ENCODE data around the gene POLD2. TPM values are rescaled to one million over a fixed set of nuclear protein-coding genes. Genes with fewer than 3 reads are reported as not detected.

The POLD2 gene
- total RNA-seq, 4 donors from 2014 or later: 12.9 to 73.3 (median 33.7) TPM

DNA sequence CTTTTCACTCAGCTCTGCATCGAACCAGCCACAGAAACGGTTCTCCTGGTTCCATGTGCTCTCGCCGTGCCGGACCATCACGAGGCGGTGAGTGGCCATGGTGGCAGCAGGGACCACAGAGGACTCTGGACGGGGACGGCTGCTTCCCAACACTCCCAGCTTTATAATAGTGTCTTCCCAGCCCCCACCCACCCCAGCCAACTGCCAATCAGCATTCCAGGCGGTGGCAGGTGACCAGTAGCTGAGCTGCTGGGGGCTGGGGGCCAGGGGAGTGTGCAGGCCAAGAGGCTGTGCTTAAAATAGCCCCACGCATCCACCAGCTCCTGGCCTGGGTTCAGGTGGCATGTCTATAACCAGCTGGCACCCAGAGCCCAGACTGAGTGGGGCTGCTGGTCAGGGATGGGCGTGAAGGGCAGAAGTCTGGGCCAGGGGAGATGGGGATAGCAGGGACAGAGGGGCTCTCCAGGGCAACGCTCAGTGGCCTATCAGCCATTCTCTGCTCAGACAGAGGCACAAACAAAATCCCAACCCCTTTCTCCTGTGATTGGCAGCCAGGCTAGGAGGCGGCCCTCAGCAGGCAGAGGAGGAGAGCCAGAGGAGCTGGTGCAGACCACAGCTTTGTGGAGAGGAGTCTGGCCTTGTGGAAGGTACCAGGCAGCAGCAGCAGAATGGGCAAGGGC lies 57.8 kb downstream of the POLD2 start, which contains the start of gene PGAM2:
PGAM2 (minus strand) TSS at position 137 of the 680 bp plus-strand sequence; CDS start at position 99, 38 bp downstream.
- no peak for DNase-seq
- intact Hi-C loops (cut with DNase I; ENCODE audit: low total_unique reads): no loop called here
- TF ChIP-seq, protein P1, sequence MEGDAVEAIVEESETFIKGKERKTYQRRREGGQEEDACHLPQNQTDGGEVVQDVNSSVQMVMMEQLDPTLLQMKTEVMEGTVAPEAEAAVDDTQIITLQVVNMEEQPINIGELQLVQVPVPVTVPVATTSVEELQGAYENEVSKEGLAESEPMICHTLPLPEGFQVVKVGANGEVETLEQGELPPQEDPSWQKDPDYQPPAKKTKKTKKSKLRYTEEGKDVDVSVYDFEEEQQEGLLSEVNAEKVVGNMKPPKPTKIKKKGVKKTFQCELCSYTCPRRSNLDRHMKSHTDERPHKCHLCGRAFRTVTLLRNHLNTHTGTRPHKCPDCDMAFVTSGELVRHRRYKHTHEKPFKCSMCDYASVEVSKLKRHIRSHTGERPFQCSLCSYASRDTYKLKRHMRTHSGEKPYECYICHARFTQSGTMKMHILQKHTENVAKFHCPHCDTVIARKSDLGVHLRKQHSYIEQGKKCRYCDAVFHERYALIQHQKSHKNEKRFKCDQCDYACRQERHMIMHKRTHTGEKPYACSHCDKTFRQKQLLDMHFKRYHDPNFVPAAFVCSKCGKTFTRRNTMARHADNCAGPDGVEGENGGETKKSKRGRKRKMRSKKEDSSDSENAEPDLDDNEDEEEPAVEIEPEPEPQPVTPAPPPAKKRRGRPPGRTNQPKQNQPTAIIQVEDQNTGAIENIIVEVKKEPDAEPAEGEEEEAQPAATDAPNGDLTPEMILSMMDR (IDR thresholded peaks at IDR 0.05): no peak
- TF ChIP-seq POLR2A (IDR thresholded peaks at IDR 0.05): no peak
- Histone ChIP-seq H3K27ac (no peak within 1 kb of the TSS), H3K4me1 (peaks cover 0 to 9% of the 10 kb centered on the region in 2 donors), H3K4me3 (no peak within 1 kb of the TSS), H3K9me3 (no peaks in the 10 kb centered on the region), H3K36me3 (no peaks in the 10 kb centered on the region), H3K27me3 (no peaks in the 10 kb centered on the region)

DNA sequence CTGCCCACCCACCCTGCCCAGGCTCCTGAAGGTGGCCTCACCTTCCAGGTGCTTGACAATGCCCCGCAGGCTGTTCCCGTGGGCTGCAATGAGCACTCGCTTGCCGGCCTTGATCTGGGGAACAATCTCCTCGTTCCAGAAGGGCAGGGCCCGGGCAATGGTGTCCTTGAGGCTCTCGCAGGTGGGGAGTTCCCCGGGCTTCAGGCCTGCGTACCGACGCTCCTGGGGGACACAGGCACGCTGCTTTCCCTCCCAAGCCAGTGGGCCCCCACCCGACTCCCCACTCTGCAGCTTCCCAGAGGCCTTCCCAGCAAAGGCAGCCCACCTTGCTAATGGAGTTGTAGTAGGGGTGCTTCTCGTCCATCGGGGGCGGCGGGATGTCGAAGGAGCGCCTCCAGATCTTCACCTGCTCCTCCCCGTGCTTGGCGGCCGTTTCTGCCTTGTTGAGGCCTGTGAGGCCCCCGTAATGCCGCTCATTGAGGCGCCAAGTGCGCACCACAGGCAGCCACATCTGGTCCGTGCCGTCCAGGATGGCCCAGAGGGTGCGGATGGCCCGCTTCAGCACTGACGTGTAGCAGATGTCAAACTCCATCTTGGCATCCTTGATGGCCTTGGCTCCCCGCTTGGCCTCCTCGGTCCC lies 58.4 kb downstream of the POLD2 start:
- H3K27ac ChIP-seq: no peak overlapping the region
- no peaks in the 10 kb centered on the region for H3K9me3 ChIP-seq
- H3K36me3 ChIP-seq: no peaks in the 10 kb centered on the region
- DNase-seq: no peak
- H3K4me3 ChIP-seq: no peak overlapping the region
- TF ChIP-seq, protein P1 (IDR thresholded peaks at IDR 0.05): no peak
- no peak for TF ChIP-seq POLR2A (IDR thresholded peaks at IDR 0.05)
- peaks cover 0 to 9% of the 10 kb centered on the region in 2 donors for H3K4me1 ChIP-seq
- no peaks in the 10 kb centered on the region for H3K27me3 ChIP-seq
- intact Hi-C loops (cut with DNase I; ENCODE audit: low total_unique reads): no loop called here

Small RNA genes within 50 kb of the gene (microRNA-seq; reads per million reads assigned to microRNA genes)
- 1.5 reads per million for gene MIR6838 (ENCODE audit: borderline microRNAs expressed, borderline replicate concordance)

Small RNA genes within 50 kb of the gene (small RNA-seq; reads per million reads assigned to genes)
- gene RNA5SP230: not detected

Other genes starting within 250 kb of the POLD2 start
- 10 to 100 TPM; 13.1 to 44.8 (median 28.9) TPM for gene URGCP, start 217.0 kb downstream of the POLD2 start, total RNA-seq
- gene UBE2D4, start 197.1 kb downstream of the POLD2 start, total RNA-seq: 10 to 100 TPM in 3 of 4 donors, 1 to 10 TPM in 1; 5.1 to 23.8 (median 16.5) TPM
- gene SPDYE1, start 125.7 kb downstream of the POLD2 start, total RNA-seq: not detected
- 100 to 1,000 TPM in 1 of 4 donors, 10 to 100 TPM in 3; 71.5 to 113 (median 91.0) TPM for gene DBNL, start 78.8 kb downstream of the POLD2 start, total RNA-seq
- 1 to 10 TPM in 1 of 4 donors, under 1 TPM in 1, not detected in 2; 0.76 to 1.4 TPM for gene PGAM2, start 58.0 kb downstream of the POLD2 start, total RNA-seq
- gene POLM, start 41.0 kb downstream of the POLD2 start, total RNA-seq: 10 to 100 TPM; 10.6 to 33.6 (median 23.6) TPM
- 100 to 1,000 TPM in 3 of 4 donors, 10 to 100 TPM in 1; 88.9 to 395 (median 303) TPM for gene AEBP1, start 19.2 kb downstream of the POLD2 start, total RNA-seq
- gene MYL7, start 17.8 kb upstream of the POLD2 start, total RNA-seq: not detected
- gene GCK, start 65.9 kb upstream of the POLD2 start, total RNA-seq: 1 to 10 TPM in 2 of 4 donors, under 1 TPM in 1, not detected in 1; 0.29 to 2.6 (median 1.8) TPM
- 10 to 100 TPM; 12.4 to 85.3 (median 49.4) TPM for gene YKT6, start 77.4 kb upstream of the POLD2 start, total RNA-seq
- gene CAMK2B, start 202.0 kb upstream of the POLD2 start, total RNA-seq: 1 to 10 TPM in 1 of 4 donors, under 1 TPM in 1, not detected in 2; 0.40 to 1.1 TPM